Posterior cingulate gyrus (tissue), 11 donors: ENCODE results near the gene AFP.
"Not testable (repeated sequence)": the region's sequence is repeated elsewhere in the genome, so short reads cannot be mapped to it uniquely, and the experiment has no call there.

ENCODE experiments used
- DNase-seq, 10 donors: peaks; one replicate each; pipeline versions ENCODE4 v3.0.0 to v3.0.0-alpha.2; 2020 to 2021; ENCODE audit warnings: mixed read lengths in 3 of 10
- intact Hi-C: fragments of 100-400 bp; cut with DNase I; formaldehyde crosslinking; loops from one replicate; pipeline ENCODE4 v1.15.1; 2023

Gene AFP

GRCh38 chr4:73435984-73436383 lies at the start of gene AFP:
AFP (plus strand) TSS chr4:73436221; CDS start chr4:73436263, 42 bp downstream.
- no peak for DNase-seq
- intact Hi-C loops = no loop called here

- intact Hi-C loops = no loop called here
- no peak for DNase-seq
These were observed 48.5 kb upstream of the AFP start for GRCh38 chr4:73387552-73387951.

- intact Hi-C loops = no loop called here
- DNase-seq = no peak
These were observed 47.1 kb upstream of the AFP start for GRCh38 chr4:73388887-73389286.

GRCh38 chr4:73389663-73390062 lies 46.4 kb upstream of the AFP start:
- intact Hi-C loops, DNase-seq: not testable (repeated sequence)

- intact Hi-C loops = no loop called here
- DNase-seq = no peak
These were observed 44.2 kb upstream of the AFP start for GRCh38 chr4:73391774-73392173.

- no peak for DNase-seq
- intact Hi-C loops = no loop called here
These were observed 43.1 kb upstream of the AFP start for GRCh38 chr4:73392936-73393335.

GRCh38 chr4:73396304-73396703 lies 39.7 kb upstream of the AFP start:
- DNase-seq = no peak
- intact Hi-C loops = no loop called here

GRCh38 chr4:73396993-73397972 lies 38.7 kb upstream of the AFP start:
- intact Hi-C loops = no loop called here
- no peak for DNase-seq

GRCh38 chr4:73401412-73401811 lies 34.6 kb upstream of the AFP start:
- DNase-seq = no peak
- intact Hi-C loops = no loop called here

GRCh38 chr4:73404042-73404441 lies 32.0 kb upstream of the AFP start, which contains the start of gene ALB:
ALB (plus strand) TSS chr4:73404287; CDS start chr4:73404328, 41 bp downstream.
- DNase-seq = no peak
- intact Hi-C loops = no loop called here

- DNase-seq = no peak
- intact Hi-C loops = no loop called here
These were observed 31.6 kb upstream of the AFP start for GRCh38 chr4:73404457-73404856.

- intact Hi-C loops = no loop called here
- DNase-seq = no peak
These were observed 30.9 kb upstream of the AFP start for GRCh38 chr4:73405138-73405537.

- intact Hi-C loops = no loop called here
- no peak for DNase-seq
These were observed 29.5 kb upstream of the AFP start for GRCh38 chr4:73406548-73406875.

GRCh38 chr4:73407227-73407673 lies 28.8 kb upstream of the AFP start:
- no peak for DNase-seq
- intact Hi-C loops = no loop called here

GRCh38 chr4:73408181-73408867 lies 27.7 kb upstream of the AFP start:
- intact Hi-C loops = no loop called here
- no peak for DNase-seq

GRCh38 chr4:73409012-73409862 lies 26.8 kb upstream of the AFP start:
- DNase-seq = no peak
- intact Hi-C loops = no loop called here

- no peak for DNase-seq
- intact Hi-C loops = no loop called here
These were observed 26.0 kb upstream of the AFP start for GRCh38 chr4:73409978-73410548.

GRCh38 chr4:73410916-73411730 lies 24.9 kb upstream of the AFP start:
- intact Hi-C loops = no loop called here
- no peak for DNase-seq

- intact Hi-C loops = no loop called here
- DNase-seq = no peak
These were observed 24.1 kb upstream of the AFP start for GRCh38 chr4:73411731-73412414.
